ENCODE data around the gene USP11. TPM values are rescaled to one million over a fixed set of nuclear protein-coding genes. Genes with fewer than 3 reads are reported as not detected.

Gene USP11
- total RNA-seq, 1 donor from 2014 or later: 106 TPM

DNA sequence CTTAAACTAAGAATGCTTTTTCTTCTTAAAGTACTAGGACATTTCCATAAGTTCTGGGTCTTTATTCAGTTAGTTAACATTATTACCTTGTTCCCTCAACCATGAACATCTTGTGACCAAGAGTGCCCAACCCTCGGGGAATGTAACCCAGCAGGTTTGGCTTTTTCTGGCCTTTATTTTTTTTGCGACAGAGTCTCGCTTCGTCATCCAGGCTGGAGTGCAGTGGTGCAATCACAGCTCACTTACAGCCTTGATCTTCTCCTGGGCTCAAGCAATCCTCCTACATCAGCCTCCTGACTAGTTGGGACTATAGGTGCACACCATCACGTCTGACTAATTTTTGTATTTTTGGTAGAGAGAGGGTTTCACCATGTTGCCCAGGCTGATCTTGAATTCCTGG is 65.1 kb downstream of the USP11 start:
- no peak overlapping the region for H3K27ac Mint-ChIP-seq
- Histone ChIP-seq H3K4me3 (no peak overlapping the region), H3F3A (ENCODE audit: low read depth) (no peaks in the 10 kb centered on the region), H3K4me1 (no peaks in the 10 kb centered on the region), H3K27me3 (no peaks in the 10 kb centered on the region), H2AFZ (replicated peaks) (no peak overlapping the region), H3K36me3 (no peaks in the 10 kb centered on the region), H3K27ac (no peak overlapping the region), H3K4me2 (no peak overlapping the region), H3K9ac (no peak overlapping the region), H3K9me3 (ENCODE audit: low read depth) (no peaks in the 10 kb centered on the region), H4K20me1 (ENCODE audit: low read depth) (no peaks in the 10 kb centered on the region), H3K79me2 (ENCODE audit: low read depth) (no peaks in the 10 kb centered on the region)
- H3K36me3 Mint-ChIP-seq: no peaks in the 10 kb centered on the region
- H3K9me3 Mint-ChIP-seq: peaks cover 7% of the 10 kb centered on the region
- no peak for DNase-seq (ENCODE audit: low spot score)
- TF ChIP-seq, protein P1, sequence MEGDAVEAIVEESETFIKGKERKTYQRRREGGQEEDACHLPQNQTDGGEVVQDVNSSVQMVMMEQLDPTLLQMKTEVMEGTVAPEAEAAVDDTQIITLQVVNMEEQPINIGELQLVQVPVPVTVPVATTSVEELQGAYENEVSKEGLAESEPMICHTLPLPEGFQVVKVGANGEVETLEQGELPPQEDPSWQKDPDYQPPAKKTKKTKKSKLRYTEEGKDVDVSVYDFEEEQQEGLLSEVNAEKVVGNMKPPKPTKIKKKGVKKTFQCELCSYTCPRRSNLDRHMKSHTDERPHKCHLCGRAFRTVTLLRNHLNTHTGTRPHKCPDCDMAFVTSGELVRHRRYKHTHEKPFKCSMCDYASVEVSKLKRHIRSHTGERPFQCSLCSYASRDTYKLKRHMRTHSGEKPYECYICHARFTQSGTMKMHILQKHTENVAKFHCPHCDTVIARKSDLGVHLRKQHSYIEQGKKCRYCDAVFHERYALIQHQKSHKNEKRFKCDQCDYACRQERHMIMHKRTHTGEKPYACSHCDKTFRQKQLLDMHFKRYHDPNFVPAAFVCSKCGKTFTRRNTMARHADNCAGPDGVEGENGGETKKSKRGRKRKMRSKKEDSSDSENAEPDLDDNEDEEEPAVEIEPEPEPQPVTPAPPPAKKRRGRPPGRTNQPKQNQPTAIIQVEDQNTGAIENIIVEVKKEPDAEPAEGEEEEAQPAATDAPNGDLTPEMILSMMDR (IDR thresholded peaks at IDR 0.05): no peak
- H3K4me3 Mint-ChIP-seq: no peak overlapping the region
- peaks cover 24% of the 10 kb centered on the region for H3K4me1 Mint-ChIP-seq
- peaks cover 3% of the 10 kb centered on the region for H3K27me3 Mint-ChIP-seq (ENCODE audit: insufficient read depth, low read depth)

Small RNAs within 50 kb of the gene (small RNA-seq; reads per million reads assigned to genes)
- not detected for gene RN7SL785P

Other genes starting within 250 kb of the USP11 start
- 0.62 and 0.92 TPM in 2 replicates for gene RGN, start 154.6 kb upstream of the USP11 start, total RNA-seq (ENCODE audit: low replicate concordance)
- gene NDUFB11, start 88.3 kb upstream of the USP11 start, total RNA-seq (ENCODE audit: low replicate concordance): 53.1 and 86.1 TPM in 2 replicates
- gene RBM10, start 87.8 kb upstream of the USP11 start, total RNA-seq (ENCODE audit: low replicate concordance): 26.5 and 65.9 TPM in 2 replicates
- 291 and 537 TPM in 2 replicates for gene UBA1, start 39.2 kb upstream of the USP11 start, total RNA-seq (ENCODE audit: low replicate concordance)
- 166 and 248 TPM in 2 replicates for gene CDK16, start 14.3 kb upstream of the USP11 start, total RNA-seq (ENCODE audit: low replicate concordance)
- 0.47 and 1.4 TPM in 2 replicates for gene ZNF157, start 137.6 kb downstream of the USP11 start, total RNA-seq (ENCODE audit: low replicate concordance)

Measured in neural progenitor cell (in vitro differentiated cells).